GM23338 (cell line): ENCODE measurements around the gene FAM13A.

Source experiments
- CTCF ChIP-seq, 2 experiments: fragments of 200-600 bp in 1 of 2; sonication (generic) in 1 of 2; conservative IDR thresholded peaks; 2 replicates each; pipeline versions ENCODE4 v1.5.1 to v1.6.1; 2016 to 2017; ENCODE audit warnings: antibody characterized with exemption in 2 of 2, low read depth in 2 of 2, mild to moderate bottlenecking in 2 of 2, moderate library complexity in 1 of 2
- ETS1 ChIP-seq: IDR thresholded peaks from 2 replicates; pipeline ENCODE4 v1.6.1; 2016; ENCODE audit warnings: antibody characterized with exemption
- EZH2 ChIP-seq: fragments of 200-600 bp; sonication (generic); IDR thresholded peaks from one replicate; pipeline ENCODE4 v1.8.0; 2017; ENCODE audit warnings: antibody characterized with exemption, mild to moderate bottlenecking, low read depth; ENCODE audit not compliant: unreplicated experiment
- EZH2phosphoT487 ChIP-seq: fragments of 200-600 bp; sonication (generic); IDR thresholded peaks from one replicate; pipeline ENCODE4 v1.8.1; 2018; ENCODE audit warnings: antibody characterized with exemption; ENCODE audit not compliant: unreplicated experiment
- JUNB ChIP-seq: IDR thresholded peaks from one replicate; pipeline ENCODE4 v1.6.1; 2016; ENCODE audit warnings: antibody characterized with exemption; ENCODE audit not compliant: unreplicated experiment
- POLR2AphosphoS5 ChIP-seq: IDR thresholded peaks from 2 replicates; pipeline ENCODE4 v1.6.1; 2016; ENCODE audit warnings: antibody characterized with exemption, low read depth
- REST ChIP-seq: IDR thresholded peaks from one replicate; pipeline ENCODE4 v1.6.1; 2018; ENCODE audit warnings: antibody characterized with exemption; ENCODE audit not compliant: unreplicated experiment

GRCh38 chr4:88854481-88854880 is 202.5 kb downstream of the FAM13A start:
- TF ChIP-seq CTCF (conservative IDR thresholded peaks at IDR 0.05; ENCODE audit: low read depth in 2 of 2) (no peak), EZH2 (no peak), JUNB (no peak), REST (no peak), POLR2AphosphoS5 (no peak), ETS1 (no peak), EZH2phosphoT487 (no peak)
